ENCODE data around the gene CDK14. TPM values are rescaled to one million over a fixed set of nuclear protein-coding genes. Genes with fewer than 3 reads are reported as not detected.

Gene CDK14
- total RNA-seq, 4 donors from 2014 or later: 0.18 to 74.3 (median 7.3) TPM

DNA sequence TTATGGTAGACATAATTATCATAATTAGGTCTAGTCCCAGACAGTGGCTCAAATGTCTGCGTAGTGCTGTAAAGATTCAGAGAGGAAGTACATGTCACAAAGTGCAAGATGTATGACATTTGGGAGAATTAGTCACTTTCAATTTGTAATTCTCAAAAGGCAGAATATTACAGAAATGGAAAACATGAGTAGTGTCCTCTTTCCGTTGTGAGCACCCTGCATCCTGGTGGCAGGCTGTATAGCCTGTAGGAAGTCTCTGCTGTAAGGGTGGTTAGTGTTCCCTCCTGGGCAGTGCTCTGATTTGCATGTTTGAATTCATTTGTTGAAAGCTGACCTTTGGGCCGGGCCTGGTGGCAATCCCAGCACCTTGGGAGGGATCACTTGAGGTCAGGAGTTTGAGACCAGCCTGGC, 17.0 kb downstream of the CDK14 start:
- DNase-seq: no peak
- Histone ChIP-seq H3K9me3 (no peaks in the 10 kb centered on the region), H3K4me3 (no peak overlapping the region), H3K27ac (no peak overlapping the region), H3K27me3 (no peaks in the 10 kb centered on the region), H3K36me3 (no peaks in the 10 kb centered on the region), H3K4me1 (no peaks in the 10 kb centered on the region)
- TF ChIP-seq POLR2A (IDR thresholded peaks at IDR 0.05) (no peak), CTCF (IDR thresholded peaks at IDR 0.05) (no peak)

DNA sequence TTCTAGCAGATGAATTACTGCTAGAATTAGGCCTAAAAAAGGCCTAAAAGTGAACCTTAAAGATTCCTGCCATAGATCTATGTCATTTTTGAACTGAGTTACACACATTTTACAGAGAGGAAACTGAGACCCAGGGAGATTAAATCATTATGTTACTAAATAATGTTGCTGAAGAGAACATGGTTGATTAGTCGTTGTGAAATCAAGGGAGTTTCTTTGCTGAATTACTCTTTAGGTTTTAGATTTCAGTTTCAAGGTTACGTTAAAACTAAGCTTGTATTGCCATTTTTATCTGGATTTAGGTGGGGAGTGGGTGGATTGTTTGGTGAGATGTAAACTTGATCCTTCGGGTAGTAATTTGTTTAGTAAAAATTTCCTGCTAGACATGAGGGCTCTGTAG, 21.3 kb downstream of the CDK14 start:
- Histone ChIP-seq H3K9me3 (no peaks in the 10 kb centered on the region), H3K4me1 (no peaks in the 10 kb centered on the region), H3K4me3 (no peak overlapping the region), H3K27me3 (no peaks in the 10 kb centered on the region), H3K36me3 (no peaks in the 10 kb centered on the region), H3K27ac (no peak overlapping the region)
- no peak for DNase-seq
- no peak for TF ChIP-seq POLR2A (IDR thresholded peaks at IDR 0.05)

GRCh38 chr7:90618876-90619275, 22.8 kb downstream of the CDK14 start:
- no peak overlapping the region for H3K27ac ChIP-seq
- no peak overlapping the region for H3K4me3 ChIP-seq
- H3K36me3 ChIP-seq: no peaks in the 10 kb centered on the region
- no peak for DNase-seq
- no peaks in the 10 kb centered on the region for H3K27me3 ChIP-seq
- no peaks in the 10 kb centered on the region for H3K9me3 ChIP-seq
- no peaks in the 10 kb centered on the region for H3K4me1 ChIP-seq
- TF ChIP-seq CTCF (IDR thresholded peaks at IDR 0.05): no peak
- TF ChIP-seq POLR2A (IDR thresholded peaks at IDR 0.05): no peak

DNA sequence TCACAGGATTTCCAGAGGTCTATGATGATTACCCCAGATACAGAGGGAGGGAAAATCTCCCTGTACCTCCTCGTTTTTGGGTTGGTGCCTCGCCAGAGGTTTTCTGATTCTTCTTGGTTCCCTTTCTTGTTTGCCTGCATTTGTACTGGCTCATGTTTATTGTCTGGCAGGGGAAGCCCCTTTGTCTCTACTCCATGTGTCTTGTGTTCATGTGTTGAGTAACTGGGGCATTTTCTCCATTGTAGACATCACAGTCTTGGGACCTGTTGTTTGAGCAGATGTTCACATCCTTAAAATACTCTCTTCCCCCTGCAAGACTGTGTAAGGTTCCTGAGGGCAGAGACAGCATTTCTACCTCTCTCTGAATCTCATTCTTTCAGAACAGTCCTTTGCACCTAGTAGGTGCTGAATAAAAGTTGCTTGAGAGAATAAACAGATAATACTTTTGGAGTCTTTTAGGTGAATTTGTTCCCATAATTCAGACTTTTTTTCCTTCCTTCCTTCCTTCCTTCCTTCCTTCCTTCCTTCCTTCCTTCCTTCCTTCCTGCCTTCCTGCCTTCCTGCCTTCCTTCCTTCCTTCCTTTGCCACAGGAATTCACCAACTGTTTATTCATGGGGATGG, 25.1 kb downstream of the CDK14 start:
- Histone ChIP-seq H3K36me3 (no peaks in the 10 kb centered on the region), H3K4me1 (no peaks in the 10 kb centered on the region), H3K4me3 (no peak overlapping the region), H3K27me3 (no peaks in the 10 kb centered on the region), H3K9me3 (no peaks in the 10 kb centered on the region), H3K27ac (no peak overlapping the region)
- no peak for DNase-seq
- TF ChIP-seq POLR2A (IDR thresholded peaks at IDR 0.05): no peak
- no peak for TF ChIP-seq CTCF (IDR thresholded peaks at IDR 0.05)

DNA sequence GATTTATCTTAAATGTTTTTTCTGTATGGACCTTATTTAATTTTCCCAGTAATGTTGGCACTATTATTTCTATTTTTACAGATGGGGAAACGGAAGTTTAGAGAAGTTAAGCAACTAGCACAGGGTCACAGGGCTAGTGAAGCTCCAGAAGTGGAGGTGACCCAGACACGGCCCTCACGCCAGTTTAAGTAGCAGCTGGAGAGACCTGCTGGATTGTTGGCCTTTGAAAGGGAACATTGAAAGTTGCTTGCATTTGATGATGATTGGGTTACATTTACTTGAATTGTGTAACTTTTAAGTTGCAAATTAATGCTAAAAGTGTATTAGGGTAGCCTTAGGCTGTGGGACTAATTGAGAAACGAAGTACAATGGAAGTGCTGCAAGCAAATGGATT, 25.6 kb downstream of the CDK14 start:
- H3K9me3 ChIP-seq: no peaks in the 10 kb centered on the region
- TF ChIP-seq CTCF (IDR thresholded peaks at IDR 0.05) (no peak), POLR2A (IDR thresholded peaks at IDR 0.05) (no peak)
- no peak overlapping the region for H3K4me3 ChIP-seq
- H3K4me1 ChIP-seq: no peaks in the 10 kb centered on the region
- DNase-seq: no peak
- no peak overlapping the region for H3K27ac ChIP-seq
- H3K36me3 ChIP-seq: no peaks in the 10 kb centered on the region
- H3K27me3 ChIP-seq: no peaks in the 10 kb centered on the region

DNA sequence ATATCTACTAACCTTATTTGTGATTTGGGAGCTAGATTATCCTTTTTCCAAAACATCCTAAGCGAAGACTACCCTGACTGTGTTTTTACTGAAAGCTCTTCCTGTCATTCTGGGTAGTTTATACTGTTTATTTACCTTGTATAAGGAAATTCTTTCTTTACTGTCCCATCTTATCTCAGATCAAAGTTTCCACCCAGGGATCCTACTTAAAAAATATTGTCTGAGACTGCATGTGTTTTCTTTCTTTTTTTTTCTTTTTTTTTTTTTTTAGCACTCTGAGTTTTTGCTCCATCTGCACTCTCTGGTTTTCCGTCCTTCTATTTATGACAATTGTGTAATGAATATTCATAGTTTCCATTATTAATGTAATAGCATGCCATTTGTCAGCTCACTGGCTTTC, 26.5 kb downstream of the CDK14 start:
- no peaks in the 10 kb centered on the region for H3K4me1 ChIP-seq
- no peaks in the 10 kb centered on the region for H3K27me3 ChIP-seq
- no peak for TF ChIP-seq POLR2A (IDR thresholded peaks at IDR 0.05)
- TF ChIP-seq CTCF (IDR thresholded peaks at IDR 0.05): no peak
- H3K9me3 ChIP-seq: no peaks in the 10 kb centered on the region
- no peak overlapping the region for H3K4me3 ChIP-seq
- DNase-seq: no peak
- H3K27ac ChIP-seq: no peak overlapping the region
- H3K36me3 ChIP-seq: no peaks in the 10 kb centered on the region
